ENCODE results near the gene TSEN2. TPM values are rescaled to one million over a fixed set of nuclear protein-coding genes. Genes with fewer than 3 reads are reported as not detected.

The TSEN2 gene
- polyA plus RNA-seq, 1 donor (not counting 4 experiments of a cell fraction or from before 2014, with no cell fraction given) = 23.8 TPM

- no peak overlapping the region for H3K4me3 ChIP-seq (ENCODE audit: control insufficient read depth in 2 of 3, extremely low read depth in 1 of 3, insufficient read depth in 2 of 3, low read depth in 1 of 3, low read length in 3 of 3)
- no peaks in the 10 kb centered on the region for H4K20me1 ChIP-seq (ENCODE audit: control insufficient read depth, extremely low read depth, insufficient read depth, low read length)
- peaks cover 9% of the 10 kb centered on the region in 2 experiments for H3K36me3 ChIP-seq (ENCODE audit: control insufficient read depth in 2 of 2, extremely low read depth in 1 of 2, insufficient read depth in 2 of 2, low read length in 2 of 2)
- H3K79me2 ChIP-seq (ENCODE audit: control insufficient read depth, insufficient read depth, low read length) = peaks cover 35% of the 10 kb centered on the region
- DNase-seq (ENCODE audit: low read depth, low spot score) (no peak), FAIRE-seq (no peak)
- peaks cover 14% of the 10 kb centered on the region for H3K4me1 ChIP-seq (ENCODE audit: control insufficient read depth, extremely low read depth, insufficient read depth, low read length)
- no peak for TF ChIP-seq EZH2 (IDR thresholded peaks at IDR 0.05; ENCODE audit: low read length)
- TF ChIP-seq, protein P1, sequence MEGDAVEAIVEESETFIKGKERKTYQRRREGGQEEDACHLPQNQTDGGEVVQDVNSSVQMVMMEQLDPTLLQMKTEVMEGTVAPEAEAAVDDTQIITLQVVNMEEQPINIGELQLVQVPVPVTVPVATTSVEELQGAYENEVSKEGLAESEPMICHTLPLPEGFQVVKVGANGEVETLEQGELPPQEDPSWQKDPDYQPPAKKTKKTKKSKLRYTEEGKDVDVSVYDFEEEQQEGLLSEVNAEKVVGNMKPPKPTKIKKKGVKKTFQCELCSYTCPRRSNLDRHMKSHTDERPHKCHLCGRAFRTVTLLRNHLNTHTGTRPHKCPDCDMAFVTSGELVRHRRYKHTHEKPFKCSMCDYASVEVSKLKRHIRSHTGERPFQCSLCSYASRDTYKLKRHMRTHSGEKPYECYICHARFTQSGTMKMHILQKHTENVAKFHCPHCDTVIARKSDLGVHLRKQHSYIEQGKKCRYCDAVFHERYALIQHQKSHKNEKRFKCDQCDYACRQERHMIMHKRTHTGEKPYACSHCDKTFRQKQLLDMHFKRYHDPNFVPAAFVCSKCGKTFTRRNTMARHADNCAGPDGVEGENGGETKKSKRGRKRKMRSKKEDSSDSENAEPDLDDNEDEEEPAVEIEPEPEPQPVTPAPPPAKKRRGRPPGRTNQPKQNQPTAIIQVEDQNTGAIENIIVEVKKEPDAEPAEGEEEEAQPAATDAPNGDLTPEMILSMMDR (optimal IDR thresholded peaks at IDR 0.05 in 1 of 3, IDR thresholded peaks at IDR 0.05 in 1 of 3, conservative IDR thresholded peaks at IDR 0.05 in 1 of 3; ENCODE audit: extremely low read depth in 1 of 3, insufficient read depth in 2 of 3, low read length in 3 of 3) = no peak
- no peaks in the 10 kb centered on the region for H3K9me3 ChIP-seq (ENCODE audit: control insufficient read depth, low read depth, low read length)
- dilution Hi-C loops (cut with MboI; ENCODE audit: extremely low pct_ligation_motif_present, low sequenced_read_pairs) = no loop called here
- H3K27me3 ChIP-seq (ENCODE audit: control insufficient read depth, extremely low read depth, insufficient read depth, low read length) = no peaks in the 10 kb centered on the region
- no peak overlapping the region for H2AFZ ChIP-seq (ENCODE audit: control insufficient read depth, low read length)
- no peak overlapping the region for H3K4me2 ChIP-seq (ENCODE audit: control insufficient read depth, extremely low read depth, insufficient read depth, low read depth, low read length)
- no peak overlapping the region for H3K9ac ChIP-seq (ENCODE audit: control insufficient read depth, extremely low read depth, insufficient read depth, low read length)
- H3K27ac ChIP-seq (ENCODE audit: control insufficient read depth, insufficient read depth, low read length) = no peak overlapping the region
- H3K9me1 ChIP-seq (ENCODE audit: control insufficient read depth, extremely low read depth, insufficient read depth, low read length) = peaks cover 3% of the 10 kb centered on the region
Observed at GRCh38 chr3:12486916-12487315, 2.6 kb downstream of the TSEN2 start.

GRCh38 chr3:12487336-12487735 lies 3.1 kb downstream of the TSEN2 start:
- H2AFZ ChIP-seq (ENCODE audit: control insufficient read depth, low read length) = no peak overlapping the region
- no peak for FAIRE-seq
- H3K4me1 ChIP-seq (ENCODE audit: control insufficient read depth, extremely low read depth, insufficient read depth, low read length) = peaks cover 14% of the 10 kb centered on the region
- H3K36me3 ChIP-seq (ENCODE audit: control insufficient read depth in 2 of 2, extremely low read depth in 1 of 2, insufficient read depth in 2 of 2, low read length in 2 of 2) = peaks cover 9% of the 10 kb centered on the region in 2 experiments
- no peak overlapping the region for H3K9ac ChIP-seq (ENCODE audit: control insufficient read depth, extremely low read depth, insufficient read depth, low read length)
- TF ChIP-seq, protein P1 (optimal IDR thresholded peaks at IDR 0.05 in 1 of 3, IDR thresholded peaks at IDR 0.05 in 1 of 3, conservative IDR thresholded peaks at IDR 0.05 in 1 of 3; ENCODE audit: extremely low read depth in 1 of 3, insufficient read depth in 2 of 3, low read length in 3 of 3) = no peak
- no peak for TF ChIP-seq EZH2 (IDR thresholded peaks at IDR 0.05; ENCODE audit: low read length)
- no peak overlapping the region for H3K4me3 ChIP-seq (ENCODE audit: control insufficient read depth in 2 of 3, extremely low read depth in 1 of 3, insufficient read depth in 2 of 3, low read depth in 1 of 3, low read length in 3 of 3)
- H3K79me2 ChIP-seq (ENCODE audit: control insufficient read depth, insufficient read depth, low read length) = peaks cover 35% of the 10 kb centered on the region
- H3K9me3 ChIP-seq (ENCODE audit: control insufficient read depth, low read depth, low read length) = no peaks in the 10 kb centered on the region
- dilution Hi-C loops (cut with MboI; ENCODE audit: extremely low pct_ligation_motif_present, low sequenced_read_pairs) = no loop called here
- no peak overlapping the region for H3K27ac ChIP-seq (ENCODE audit: control insufficient read depth, insufficient read depth, low read length)
- no peak overlapping the region for H3K4me2 ChIP-seq (ENCODE audit: control insufficient read depth, extremely low read depth, insufficient read depth, low read depth, low read length)
- DNase-seq (ENCODE audit: low read depth, low spot score) = no peak
- no peaks in the 10 kb centered on the region for H4K20me1 ChIP-seq (ENCODE audit: control insufficient read depth, extremely low read depth, insufficient read depth, low read length)
- H3K27me3 ChIP-seq (ENCODE audit: control insufficient read depth, extremely low read depth, insufficient read depth, low read length) = no peaks in the 10 kb centered on the region
- H3K9me1 ChIP-seq (ENCODE audit: control insufficient read depth, extremely low read depth, insufficient read depth, low read length) = peaks cover 3% of the 10 kb centered on the region

All from keratinocyte (primary cell).